HG02885 (cell line): ENCODE data around the gene STS.
A peak's percentile ranks its signal among the peaks of the same experiment; 100 is the strongest.

ENCODE experiments used
- ATAC-seq: cut with Tn5 transposase; IDR thresholded peaks from one replicate; pipeline ENCODE4 v1.9.1; 2021; ENCODE audit warnings: mild to moderate bottlenecking; ENCODE audit not compliant: unreplicated experiment, poor library complexity

STS gene

DNA sequence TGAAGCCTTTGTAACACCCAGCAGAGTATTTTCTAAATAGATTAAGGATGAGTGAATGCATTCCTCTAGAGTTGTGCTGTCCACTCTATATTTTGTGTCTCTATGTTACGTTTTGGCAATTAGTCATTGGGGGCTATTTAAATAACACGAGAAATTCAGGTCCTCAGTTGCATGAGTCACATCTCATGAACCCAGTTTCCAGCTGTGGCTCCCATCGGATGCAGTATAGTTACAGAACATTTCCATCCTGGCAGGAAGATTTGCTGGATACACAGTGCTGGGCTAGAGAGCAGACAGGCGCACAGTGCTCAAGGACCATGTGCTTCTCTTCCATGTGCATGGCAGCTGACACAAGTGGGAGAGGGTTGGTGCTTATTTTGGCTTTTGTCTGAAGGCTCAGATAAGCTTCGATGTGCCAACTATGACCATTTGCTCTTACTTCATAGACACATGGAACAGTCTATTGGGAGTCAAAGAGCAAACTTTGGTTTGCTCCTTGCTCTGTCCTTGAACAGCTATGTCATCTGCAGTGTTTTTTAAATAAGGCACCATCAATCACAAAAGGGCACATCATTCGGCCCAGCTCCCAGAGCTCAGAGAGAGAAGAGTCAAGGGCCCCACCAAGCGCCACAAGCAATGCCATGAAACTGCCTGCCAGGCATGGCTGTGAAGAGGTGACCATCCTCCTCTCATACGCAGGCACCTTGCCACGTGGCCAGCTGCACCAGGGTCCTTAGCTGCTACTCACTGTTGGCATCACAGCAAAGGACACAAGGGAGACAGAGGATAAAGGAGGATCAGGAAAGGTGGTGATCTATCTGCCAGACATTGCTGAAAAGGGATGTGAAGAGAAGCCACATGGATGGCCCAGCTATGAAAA lies 8.1 kb upstream of the STS start:
- no peak for ATAC-seq

DNA sequence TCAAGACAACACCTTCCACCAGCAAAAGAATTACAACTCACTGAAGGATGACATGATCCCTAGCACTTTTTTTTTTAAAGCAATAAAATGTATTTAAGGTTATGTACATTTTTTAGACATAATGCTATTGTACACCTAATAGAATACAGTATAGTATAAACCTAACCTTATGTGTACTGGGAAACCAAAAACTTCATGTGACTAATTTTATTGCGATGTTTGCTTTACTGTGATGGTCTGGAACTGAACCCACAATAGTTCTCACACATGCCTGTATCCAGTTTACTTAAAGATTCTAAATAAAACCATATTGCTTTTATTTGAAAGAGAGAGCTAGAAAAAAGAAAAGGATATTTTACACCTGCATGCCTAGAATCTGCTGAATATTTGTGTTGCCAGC lies 4.4 kb upstream of the STS start:
- no peak for ATAC-seq

DNA sequence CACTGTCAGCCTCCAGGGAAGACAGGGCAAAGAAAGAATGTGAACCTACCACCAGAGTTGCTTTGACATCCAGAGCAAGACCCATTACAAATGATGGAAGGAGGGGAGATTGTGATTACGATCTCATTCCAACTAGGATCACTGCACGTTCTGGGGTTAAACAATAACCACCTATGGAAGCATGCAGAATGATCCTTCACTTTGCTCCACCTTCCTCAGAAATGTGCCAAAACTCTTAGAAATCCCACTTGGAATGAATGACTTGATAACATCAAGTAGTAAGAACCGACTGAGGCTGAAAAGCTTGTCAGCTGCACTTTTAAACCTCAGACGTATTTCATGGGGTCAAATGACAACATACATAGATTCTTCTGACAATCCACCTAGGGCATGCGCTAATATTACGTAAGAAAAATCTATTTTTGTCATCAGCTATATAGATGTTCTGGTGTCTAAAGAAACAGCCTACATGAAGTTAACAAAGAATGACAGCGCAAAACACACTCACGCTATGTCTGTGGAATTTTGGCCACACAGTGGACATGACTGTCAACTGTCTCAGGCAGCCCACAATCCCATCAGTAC lies 3.5 kb upstream of the STS start:
- ATAC-seq: no peak

DNA sequence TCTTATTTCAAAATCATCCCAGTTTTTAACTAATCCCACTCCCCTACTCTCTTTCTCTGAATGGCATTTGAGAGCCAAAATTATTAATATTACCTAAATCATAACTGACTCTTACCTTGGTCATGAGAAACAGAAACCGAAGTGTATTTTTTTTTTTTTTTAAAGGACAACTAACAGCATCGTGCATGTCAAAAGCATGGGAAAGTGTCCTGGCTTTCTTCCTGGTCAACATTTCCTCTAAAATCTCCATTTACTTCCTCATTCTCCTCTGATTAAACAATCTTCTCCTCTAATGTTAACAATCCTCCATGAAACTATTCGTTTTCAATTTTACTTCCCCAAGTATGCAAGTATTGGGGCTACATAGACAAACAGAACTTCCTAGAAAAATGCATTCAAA lies 2.1 kb upstream of the STS start:
- ATAC-seq: no peak

DNA sequence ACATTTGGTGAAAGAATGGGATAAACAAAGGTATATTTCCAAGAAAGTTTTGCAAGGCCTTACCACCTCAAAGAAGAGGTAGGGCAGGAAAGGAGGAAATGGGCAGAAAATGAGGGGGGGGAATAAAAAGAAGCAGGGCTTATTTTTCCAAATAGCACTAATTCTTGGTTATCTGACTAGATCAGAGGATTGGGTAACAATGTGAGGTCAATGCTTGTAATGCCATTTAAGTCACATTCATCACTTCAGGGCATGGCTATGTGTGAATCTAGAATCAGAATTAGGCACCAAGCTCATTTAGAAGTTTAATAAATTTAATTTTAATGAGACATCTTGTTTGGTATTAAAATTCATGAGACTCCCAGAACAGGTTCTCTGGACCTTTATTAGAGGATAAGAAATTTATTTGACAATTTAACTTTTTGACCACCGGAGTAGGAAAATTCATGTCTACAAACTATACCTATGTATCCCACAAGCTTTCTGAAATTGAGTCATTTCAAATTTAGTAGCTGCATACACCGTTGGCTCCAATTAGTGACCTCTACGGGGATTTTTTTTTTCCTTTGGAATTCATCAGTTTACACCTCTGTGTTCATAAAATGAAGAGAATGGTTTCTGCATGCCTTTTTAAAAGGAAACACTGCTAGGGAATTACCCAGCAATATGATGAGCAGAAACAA lies 1.4 kb upstream of the STS start:
- no peak for ATAC-seq

GRCh38 chrX:7146703-7147412 lies 654 bp upstream of the STS start:
- peak; percentile 23 for ATAC-seq

GRCh38 chrX:7147978-7148854 lies 704 bp downstream of the STS start, which contains the start of gene PUDP:
PUDP (minus strand) TSS chrX:7148153; CDS start chrX:7148113, 40 bp downstream.
- peak; percentile 77 for ATAC-seq

GRCh38 chrX:7149411-7149810 lies 1.9 kb downstream of the STS start:
- ATAC-seq: no peak

DNA sequence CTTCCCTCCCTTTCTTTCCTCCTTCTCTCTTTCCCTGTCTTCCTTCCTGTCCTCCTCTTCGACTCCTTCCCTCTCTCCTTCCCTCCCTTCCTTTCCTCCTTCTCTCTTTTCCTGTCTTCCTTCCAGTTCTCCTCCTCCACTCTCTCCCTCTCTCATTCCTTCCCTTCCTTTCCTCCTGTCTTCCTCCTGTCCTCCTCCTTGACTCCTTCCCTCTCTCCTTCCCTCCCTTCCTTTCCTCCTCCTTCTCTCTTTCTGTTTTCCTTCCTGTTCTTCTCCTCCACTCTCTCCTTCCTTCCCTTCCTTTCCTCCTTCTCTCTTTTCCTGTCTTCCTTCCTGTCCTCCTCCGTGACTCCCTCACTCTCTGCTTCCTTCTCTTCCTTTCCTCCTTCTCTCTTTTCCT lies 5.7 kb downstream of the STS start:
- ATAC-seq: no peak

DNA sequence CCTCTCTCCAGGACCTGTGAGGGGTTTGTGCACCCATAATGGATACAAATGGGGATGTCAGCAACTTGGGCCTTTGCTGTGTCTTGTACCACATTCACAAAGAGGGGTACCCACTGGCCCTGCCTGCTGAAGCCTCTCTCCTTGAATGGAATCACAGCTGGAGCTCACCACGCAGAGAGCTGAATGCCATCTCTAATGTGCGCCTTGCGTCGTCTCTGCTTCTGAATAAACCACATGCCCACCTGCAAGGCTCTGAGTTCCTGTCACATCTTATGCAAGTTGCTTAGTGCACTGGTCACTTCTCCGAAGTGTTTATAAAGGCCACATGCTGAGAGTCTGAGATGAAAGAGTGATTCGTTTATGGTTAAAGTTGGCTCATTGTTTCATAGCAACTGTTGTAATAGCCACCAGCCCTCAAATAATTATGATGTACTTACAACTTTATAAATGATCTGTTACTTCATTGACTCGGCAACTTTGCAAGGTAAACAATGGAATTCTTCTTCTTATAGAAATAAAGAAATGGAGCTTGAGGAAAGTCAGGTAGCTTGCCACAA lies 6.6 kb downstream of the STS start:
- ATAC-seq: no peak

GRCh38 chrX:7155163-7155562 lies 7.7 kb downstream of the STS start:
- ATAC-seq: no peak

DNA sequence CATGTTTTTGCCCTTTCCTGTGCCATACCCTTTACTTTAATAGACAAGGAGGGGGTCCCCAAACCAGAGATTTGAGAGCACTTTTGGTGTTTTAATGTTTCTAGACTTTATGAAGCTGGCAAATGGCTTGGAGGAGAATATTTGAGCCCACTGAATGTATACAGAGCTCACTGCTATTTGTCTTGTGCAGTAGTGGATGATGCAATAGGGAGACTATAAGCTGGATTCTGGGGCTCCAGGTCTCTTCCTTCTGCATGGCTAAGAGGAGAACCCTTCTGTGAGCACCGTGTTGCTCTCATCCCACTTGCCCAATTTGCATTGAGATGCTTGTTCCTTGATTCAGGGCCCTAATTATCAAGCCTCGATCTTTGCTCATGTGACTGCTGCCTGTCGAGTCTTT lies 9.4 kb downstream of the STS start:
- ATAC-seq: no peak

GRCh38 chrX:7158468-7158990 lies 11.0 kb downstream of the STS start:
- no peak for ATAC-seq

DNA sequence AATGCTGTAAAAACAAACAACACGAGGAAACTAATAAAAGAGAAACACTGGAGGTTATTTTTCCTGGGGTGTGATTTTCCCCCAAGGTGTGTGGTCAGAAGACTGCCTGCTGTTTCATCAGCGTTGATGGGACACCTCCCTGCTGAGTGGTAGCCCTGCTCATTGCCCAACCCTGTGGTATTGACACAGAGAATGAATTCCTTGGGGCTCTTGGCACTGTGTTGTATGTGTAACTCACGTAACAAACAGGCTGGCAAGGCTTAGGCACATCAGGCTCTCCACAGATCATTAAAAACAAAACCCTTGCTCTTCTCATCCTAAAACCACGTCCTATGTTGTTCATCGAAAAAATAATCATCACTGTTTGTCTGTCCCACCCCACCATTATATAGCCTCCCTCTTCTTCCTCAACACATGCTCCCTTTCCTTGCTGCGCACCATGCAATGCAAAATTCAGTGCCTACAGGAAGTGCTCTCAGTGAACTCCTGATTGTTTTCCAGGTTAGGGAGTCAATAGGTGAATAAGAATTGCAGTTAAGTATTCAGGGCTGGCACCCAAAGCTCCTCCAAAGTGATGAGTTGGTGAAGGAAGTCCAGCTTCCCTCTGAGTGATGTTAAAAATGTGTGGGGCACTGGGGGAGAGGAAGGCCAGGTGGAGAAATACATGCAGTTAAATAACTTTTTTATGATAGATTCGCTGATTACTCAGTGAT lies 11.8 kb downstream of the STS start:
- ATAC-seq: no peak

- ATAC-seq: no peak
Observed at GRCh38 chrX:7163146-7163677, 15.7 kb downstream of the STS start.

DNA sequence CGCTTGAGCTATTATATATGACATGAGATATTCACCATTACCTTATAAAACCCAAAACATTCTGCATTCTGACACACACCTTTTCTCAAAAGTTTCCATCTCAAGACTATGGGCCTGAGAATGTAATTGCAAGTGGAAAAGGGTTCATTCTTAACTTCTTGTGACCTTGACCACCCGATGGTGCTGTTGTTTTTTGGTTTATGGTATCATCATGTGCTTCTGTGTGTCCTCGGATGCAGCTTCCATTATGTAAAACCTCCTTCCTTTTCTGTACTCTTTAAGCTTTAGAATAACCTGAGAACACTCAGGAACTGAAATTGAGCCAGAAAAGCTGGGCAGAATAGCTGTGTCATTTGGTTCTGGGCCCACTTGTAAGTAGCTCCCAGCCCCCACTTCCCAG lies 16.7 kb downstream of the STS start:
- ATAC-seq: peak; percentile 51

DNA sequence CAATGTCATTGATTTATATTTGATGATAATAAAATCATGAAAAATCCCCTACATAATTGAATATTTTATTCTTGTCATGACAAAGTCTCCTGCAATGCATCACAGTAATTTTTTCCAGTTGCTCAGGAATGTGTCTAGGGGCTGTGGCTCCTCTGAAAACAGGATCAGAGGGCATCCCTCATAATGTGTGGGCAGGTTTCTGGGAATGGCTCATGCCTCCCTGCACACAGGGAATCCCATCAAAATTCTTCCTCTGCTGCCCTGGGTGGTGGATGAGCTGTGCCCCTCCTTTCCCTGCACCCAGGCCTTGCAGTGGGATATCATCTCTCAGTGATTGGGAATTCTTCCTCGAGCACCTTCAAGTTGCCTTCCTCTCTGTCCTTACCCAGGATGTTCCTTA lies 20.9 kb downstream of the STS start:
- no peak for ATAC-seq

- ATAC-seq: no peak
Observed at GRCh38 chrX:7169627-7170026, 22.1 kb downstream of the STS start.
